IMR-90 (cell line): ENCODE results near the gene NUP153. TPM values are rescaled to one million over a fixed set of nuclear protein-coding genes. Genes with fewer than 3 reads are reported as not detected.

Experiments
- ATAC-seq: fragments of 200-7000 bp; cut with Tn5 transposase; 2 replicates; pipeline ENCODE4 v1.9.1; 2020; ENCODE audit warnings: low read depth, mild to moderate bottlenecking, moderate library complexity
- BruUV-seq: library from RNA; stranded (reverse); fragments of 400-500 nt; replicated peaks from 2 replicates; lab custom pipeline; 2021; lab: Mats Ljungman, UMichigan
- CTCF ChIA-PET: fragments of 300-600 bp; formaldehyde crosslinking; extraction: SDS; loops from one replicate; lab custom pipeline; 2021; ENCODE audit warnings: antibody characterized with exemption; lab: Yijun Ruan, JAX
- POLR2A ChIA-PET: fragments of 300-600 bp; sonication (Branson Sonifier 250); formaldehyde crosslinking; loops from one replicate; lab custom pipeline; 2022; ENCODE audit warnings: antibody characterized with exemption; ENCODE audit not compliant: unreplicated experiment; lab: Charles Lee
- DNase-seq: peaks from one replicate; pipeline ENCODE4 v3.0.0; 2013
- H2AFZ ChIP-seq: replicated peaks from 2 replicates; pipeline ENCODE3; 2013; ENCODE audit warnings: low read length, mild to moderate bottlenecking; ENCODE audit not compliant: poor library complexity
- H2AK5ac ChIP-seq: 2 replicates; pipeline ENCODE4 v1.6.1; 2013; ENCODE audit warnings: low read depth, low read length, inconsistent platforms
- H2AK9ac ChIP-seq: replicated peaks from 2 replicates; pipeline ENCODE3; 2013; ENCODE audit warnings: mild to moderate bottlenecking, low read depth, low read length, moderate library complexity; ENCODE audit not compliant: poor library complexity
- H2BK120ac ChIP-seq: 2 replicates; pipeline ENCODE4 v1.6.1; 2013; ENCODE audit warnings: low read depth, low read length, inconsistent platforms
- H2BK15ac ChIP-seq: 3 replicates; pipeline ENCODE4 v1.6.1; 2013; ENCODE audit warnings: low read depth, low read length, inconsistent platforms
- H2BK20ac ChIP-seq: 2 replicates; pipeline ENCODE4 v1.6.1; 2013; ENCODE audit warnings: low read depth, mild to moderate bottlenecking, inconsistent platforms, low read length, moderate library complexity
- H2BK5ac ChIP-seq: 2 replicates; pipeline ENCODE4 v1.6.1; 2013; ENCODE audit warnings: mild to moderate bottlenecking, low read depth, low read length, inconsistent platforms; ENCODE audit not compliant: poor library complexity, severe bottlenecking
- H3K14ac ChIP-seq: replicated peaks from 2 replicates; pipeline ENCODE4 v1.6.1; 2013; ENCODE audit warnings: low read depth, low read length, inconsistent platforms
- H3K18ac ChIP-seq: 2 replicates; pipeline ENCODE4 v1.6.1; 2013; ENCODE audit warnings: low read depth, low read length, control low read depth
- H3K23ac ChIP-seq: 2 replicates; pipeline ENCODE4 v1.6.1; 2013; ENCODE audit warnings: low read depth, low read length, inconsistent platforms
- H3K27ac ChIP-seq: 2 replicates; pipeline ENCODE4 v1.5.1; 2013; ENCODE audit warnings: mild to moderate bottlenecking, control low read depth, low read length; ENCODE audit not compliant: insufficient read depth
- H3K27me3 ChIP-seq: 2 replicates; pipeline ENCODE4 v1.6.1; 2013; ENCODE audit warnings: low read length; ENCODE audit not compliant: control insufficient read depth, insufficient read depth
- H3K36me3 ChIP-seq: 2 replicates; pipeline ENCODE4 v1.6.1; 2013; ENCODE audit warnings: low read length, mixed read lengths; ENCODE audit not compliant: control insufficient read depth, insufficient read depth
- H3K4ac ChIP-seq: 2 replicates; pipeline ENCODE4 v1.6.1; 2013; ENCODE audit warnings: low read depth, low read length, inconsistent platforms
- H3K4me1 ChIP-seq: 2 replicates; pipeline ENCODE4 v1.6.1; 2013; ENCODE audit warnings: low read length, mixed read lengths; ENCODE audit not compliant: control insufficient read depth, insufficient read depth
- H3K4me2 ChIP-seq: 2 replicates; pipeline ENCODE4 v1.6.1; 2013; ENCODE audit warnings: low read depth, mild to moderate bottlenecking, control low read depth, low read length, moderate library complexity
- H3K4me3 ChIP-seq: 2 replicates; pipeline ENCODE4 v1.5.1; 2013; ENCODE audit warnings: low read depth, mild to moderate bottlenecking, control low read depth, low read length, moderate library complexity; ENCODE audit not compliant: insufficient read depth
- H3K56ac ChIP-seq: 2 replicates; pipeline ENCODE4 v1.6.1; 2013; ENCODE audit warnings: low read length, inconsistent platforms; ENCODE audit not compliant: insufficient read depth; ENCODE audit errors: extremely low read depth
- H3K79me1 ChIP-seq, 2 experiments: 2 replicates each; pipeline ENCODE4 v1.6.1; 2013; ENCODE audit warnings: low read length in 2 of 2, inconsistent platforms in 1 of 2, low read depth in 1 of 2
- H3K9ac ChIP-seq: 2 replicates; pipeline ENCODE4 v1.6.1; 2013; ENCODE audit warnings: low read depth, low read length, control low read depth
- H3K9me1 ChIP-seq: 2 replicates; pipeline ENCODE4 v1.6.1; 2013; ENCODE audit warnings: low read length, inconsistent platforms; ENCODE audit not compliant: insufficient read depth
- H3K9me3 ChIP-seq: 2 replicates; pipeline ENCODE4 v1.6.1; 2013; ENCODE audit warnings: low read length; ENCODE audit not compliant: control insufficient read depth, insufficient read depth
- H4K20me1 ChIP-seq: 2 replicates; pipeline ENCODE4 v1.6.1; 2013; ENCODE audit warnings: low read length, inconsistent platforms; ENCODE audit not compliant: insufficient read depth
- H4K5ac ChIP-seq: 2 replicates; pipeline ENCODE4 v1.6.1; 2013; ENCODE audit warnings: mild to moderate bottlenecking, low read depth, low read length, control low read depth
- H4K8ac ChIP-seq, 2 experiments: 2 replicates each; pipeline ENCODE4 v1.6.1; 2013; ENCODE audit warnings: low read depth in 2 of 2, low read length in 2 of 2, control low read depth in 1 of 2, inconsistent platforms in 1 of 2
- H4K91ac ChIP-seq: 2 replicates; pipeline ENCODE4 v1.6.1; 2013; ENCODE audit warnings: low read depth, low read length, inconsistent platforms; ENCODE audit not compliant: insufficient read depth
- BHLHE40 ChIP-seq: fragments of 150-350 bp; IDR thresholded peaks from 2 replicates; pipeline ENCODE4 v1.6.1; 2016; ENCODE audit warnings: mild to moderate bottlenecking, low read depth, low read length
- CHD1 ChIP-seq: IDR thresholded peaks from 2 replicates; pipeline ENCODE4 v1.6.1; 2012; ENCODE audit warnings: low read depth, low read length, improper control_type of control experiment
- ELK1 ChIP-seq: fragments of 150-350 bp; IDR thresholded peaks from 2 replicates; pipeline ENCODE4 v1.6.1; 2016; ENCODE audit warnings: low read depth, mild to moderate bottlenecking, low read length, moderate library complexity, borderline replicate concordance
- FOS ChIP-seq: fragments of 150-350 bp; IDR thresholded peaks from 2 replicates; pipeline ENCODE4 v1.6.1; 2016; ENCODE audit warnings: low read depth, low read length
- MAFK ChIP-seq: IDR thresholded peaks from 2 replicates; pipeline ENCODE4 v1.6.1; 2012; ENCODE audit warnings: low read depth, low read length, improper control_type of control experiment
- MAZ ChIP-seq: IDR thresholded peaks from 2 replicates; pipeline ENCODE4 v1.6.1; 2012; ENCODE audit warnings: low read depth, mild to moderate bottlenecking, low read length, improper control_type of control experiment, moderate library complexity, borderline replicate concordance
- NFE2L2 ChIP-seq: fragments of 150-350 bp; IDR thresholded peaks from 2 replicates; pipeline ENCODE4 v1.6.1; 2016; ENCODE audit warnings: low read depth, mild to moderate bottlenecking, low read length
- RAD21 ChIP-seq: IDR thresholded peaks from 2 replicates; pipeline ENCODE4 v1.6.1; 2012; ENCODE audit warnings: low read length, improper control_type of control experiment
- RCOR1 ChIP-seq: IDR thresholded peaks from 2 replicates; pipeline ENCODE4 v1.6.1; 2012; ENCODE audit warnings: mild to moderate bottlenecking, low read length, improper control_type of control experiment; ENCODE audit not compliant: insufficient replicate concordance
- SMC3 ChIP-seq: fragments of 150-350 bp; IDR thresholded peaks from 2 replicates; pipeline ENCODE4 v1.6.1; 2016; ENCODE audit warnings: low read depth, mild to moderate bottlenecking, antibody characterized with exemption, low read length, moderate library complexity
- USF2 ChIP-seq: fragments of 150-350 bp; IDR thresholded peaks from 2 replicates; pipeline ENCODE4 v1.6.1; 2017; ENCODE audit warnings: mild to moderate bottlenecking, antibody characterized with exemption, low read length, low read depth
- WGBS, 2 experiments: methylation state at CpG; one replicate each; pipeline versions ENCODE4 v1.1.5 to v1.1.7; 2013; ENCODE audit warnings: missing lambda C conversion rate in 2 of 2; ENCODE audit not compliant: insufficient read length in 1 of 2; ENCODE audit errors: extremely low coverage in 2 of 2; 5-methylcytosine and 5-hydroxymethylcytosine counted together
- dilution Hi-C: fragments of 300-500 bp; cut with HindIII; formaldehyde crosslinking; loops from one replicate; pipeline ENCODE4 v1.14.3; 2018; ENCODE audit warnings: low sequenced_read_pairs; ENCODE audit not compliant: unreplicated experiment
- in situ Hi-C: fragments of 300-500 bp; cut with MboI; formaldehyde crosslinking; loops from 3 replicates; pipeline ENCODE4 v1.14.3; 2019; ENCODE audit warnings: low sequenced_read_pairs, inconsistent platforms, mixed read lengths
- intact Hi-C: fragments of 100-400 bp; cut with micrococcal nuclease; formaldehyde crosslinking; loops from 2 replicates; pipeline ENCODE4 v1.10.0; 2022
- polyA plus RNA-seq, 3 experiments: library from polyadenylated mRNA; depleted of rRNA; stranded (reverse); fragments of >200 nt; gene quantifications; 2 replicates each; pipeline ENCODE4 v1.2.3, GENCODE V29; 2012; ENCODE audit warnings: low replicate concordance in 1 of 3
- total RNA-seq: library from RNA; depleted of rRNA; stranded (reverse); fragments of >200 nt; gene quantifications from 2 replicates; pipeline ENCODE4 v1.2.3, GENCODE V29; 2012

The NUP153 gene
- total and polyA plus RNA-seq, 2 of the 4 experiments (the other 2 are of a cell fraction) = 17.2 to 39.4 TPM

- H3K4me1 ChIP-seq = no peaks in the 10 kb centered on the region
- no peak overlapping the region for H2AK5ac ChIP-seq
- no peak overlapping the region for H3K4me3 ChIP-seq
- no peak overlapping the region for H2BK20ac ChIP-seq
- no peak overlapping the region for H2AFZ ChIP-seq
- no peak overlapping the region for H3K56ac ChIP-seq
- in situ Hi-C loops = loop anchor here (10.0 kb wide), 1 partner anchor 153 kb away; no protein-coding TSS in a partner anchor
- intact Hi-C loops = no loop called here
- no peak overlapping the region for H3K27ac ChIP-seq
- no peaks in the 10 kb centered on the region for H3K27me3 ChIP-seq
- dilution Hi-C loops = no loop called here
- no peak for DNase-seq
- peaks cover 2% of the 10 kb centered on the region for H3K9me1 ChIP-seq
- H3K36me3 ChIP-seq = peaks cover 31% of the 10 kb centered on the region
- H3K9me3 ChIP-seq = no peaks in the 10 kb centered on the region
- no peak overlapping the region for H2BK120ac ChIP-seq
- BruUV-seq = no TSS peak
- H3K9ac ChIP-seq = no peak overlapping the region
- H3K79me1 ChIP-seq = peaks cover 28 to 47% of the 10 kb centered on the region in 2 experiments
- ChIA-PET POLR2A (no interaction called here), CTCF (no interaction called here)
- H4K5ac ChIP-seq = no peak overlapping the region
- no peak overlapping the region for H4K91ac ChIP-seq
- ATAC-seq = no peak
- H4K8ac ChIP-seq = no peak overlapping the region
- no peak overlapping the region for H3K4me2 ChIP-seq
- H3K23ac ChIP-seq = no peak overlapping the region
- H2BK15ac ChIP-seq = no peak overlapping the region
- no peak overlapping the region for H2AK9ac ChIP-seq
- no peak overlapping the region for H3K14ac ChIP-seq
- WGBS, 2 experiments = no CpG with 5 or more reads among the region's 5 CpGs
- no peak overlapping the region for H3K4ac ChIP-seq
- no peak overlapping the region for H2BK5ac ChIP-seq
- 0 out of 2 replicates have a peak, but pooled peaks cover 2% of the 10 kb centered on the region for H4K20me1 ChIP-seq
- no peak for TF ChIP-seq CHD1
- TF ChIP-seq SMC3 = no peak
- TF ChIP-seq ELK1 = no peak
- TF ChIP-seq RAD21 = no peak
- no peak for TF ChIP-seq USF2
- TF ChIP-seq RCOR1 = no peak
- no peak for TF ChIP-seq BHLHE40
- TF ChIP-seq FOS = no peak
- TF ChIP-seq MAZ = no peak
- TF ChIP-seq NFE2L2 = no peak
- TF ChIP-seq MAFK = no peak
- H3K18ac ChIP-seq = no peak overlapping the region
Measured at GRCh38 chr6:17622144-17622543, 84.6 kb downstream of the NUP153 start.
